CD4-positive, alpha-beta T cell treated with Interleukin-21 for 1 hour (primary cell): ENCODE measurements around the gene SSBP1.
"Not testable (repeated sequence)": the region's sequence is repeated elsewhere in the genome, so short reads cannot be mapped to it uniquely, and the experiment has no call there.

ENCODE experiments used
- DNase-seq: peaks from one replicate; pipeline ENCODE4 v3.0.0-alpha.2; 2020

The SSBP1 gene, protein sequence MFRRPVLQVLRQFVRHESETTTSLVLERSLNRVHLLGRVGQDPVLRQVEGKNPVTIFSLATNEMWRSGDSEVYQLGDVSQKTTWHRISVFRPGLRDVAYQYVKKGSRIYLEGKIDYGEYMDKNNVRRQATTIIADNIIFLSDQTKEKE

DNA sequence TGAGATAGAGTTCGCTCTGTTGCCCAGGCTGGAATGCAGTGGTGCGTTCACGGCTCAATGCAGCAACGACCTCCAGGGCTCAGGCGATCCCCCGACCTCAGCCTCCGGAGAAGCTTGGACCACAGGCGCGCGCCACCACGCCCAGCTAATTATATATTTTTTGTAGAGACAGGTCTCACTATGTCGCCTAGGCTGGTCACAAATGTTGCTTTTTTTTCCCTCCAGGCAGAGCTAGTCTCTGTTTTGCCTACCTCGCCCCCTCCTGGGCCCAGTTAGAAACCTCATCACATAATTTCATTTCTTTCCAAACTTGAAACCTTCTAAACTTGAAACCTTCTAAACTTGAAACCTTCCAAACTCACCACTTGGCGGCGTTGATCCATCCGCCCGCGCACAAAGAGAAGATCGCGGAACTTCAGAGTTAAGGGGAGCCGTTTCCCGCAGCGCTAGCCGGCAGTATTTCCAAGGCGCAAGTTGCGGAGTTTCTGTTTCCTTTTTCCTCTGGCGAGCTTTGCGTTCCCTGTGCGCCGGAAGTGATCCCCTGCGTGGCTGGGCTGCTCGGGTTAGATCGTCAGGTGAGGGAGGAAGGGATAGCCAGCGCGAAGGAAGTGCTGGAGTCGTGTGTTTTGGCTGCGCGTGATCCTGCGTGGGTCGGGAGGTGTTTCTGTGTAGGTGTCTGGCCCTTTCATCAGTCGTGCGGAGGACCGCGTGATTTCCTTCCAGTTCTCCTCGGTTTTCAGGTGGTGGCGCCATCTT, at the start of gene SSBP1:
SSBP1 (plus strand) TSS at position 523 of the 756 bp plus-strand sequence. CDS start 809 bp downstream, outside the sequence.
- DNase-seq, result peak; percentile 94

DNA sequence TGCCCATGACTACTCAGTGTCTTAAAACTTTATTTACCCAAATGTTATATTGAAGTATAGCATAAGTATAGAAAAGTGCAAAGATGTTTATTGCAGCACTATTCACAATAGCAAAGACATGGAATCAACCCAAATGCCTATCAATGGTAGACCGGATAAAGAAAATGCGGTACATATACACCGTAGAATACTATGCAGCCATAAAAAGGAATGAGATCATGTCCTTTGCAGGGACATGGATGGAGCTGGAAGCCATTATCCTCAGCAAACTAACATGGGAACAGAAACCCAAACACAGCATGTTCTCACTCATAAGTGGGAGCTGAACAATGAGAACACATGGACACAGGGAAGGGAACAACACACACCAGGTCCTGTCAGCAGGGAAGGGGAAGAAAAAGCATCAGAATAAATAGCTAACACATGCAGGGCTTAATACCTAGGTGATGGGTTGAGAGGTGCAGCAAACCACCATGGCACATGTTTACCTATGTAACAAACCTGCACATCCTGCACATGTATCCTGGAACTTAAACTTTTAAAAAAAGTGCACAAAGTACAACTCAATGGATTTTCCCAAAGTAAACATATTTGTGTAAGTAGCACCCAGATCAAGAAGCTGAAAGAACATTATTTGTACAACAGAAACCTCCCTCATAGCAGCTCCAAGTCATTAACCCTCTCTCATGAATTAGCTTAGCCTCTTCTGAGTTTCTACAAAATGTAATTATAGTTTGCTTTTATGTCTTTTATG, 48.9 kb upstream of the SSBP1 start:
- DNase-seq, result not testable (repeated sequence)

DNA sequence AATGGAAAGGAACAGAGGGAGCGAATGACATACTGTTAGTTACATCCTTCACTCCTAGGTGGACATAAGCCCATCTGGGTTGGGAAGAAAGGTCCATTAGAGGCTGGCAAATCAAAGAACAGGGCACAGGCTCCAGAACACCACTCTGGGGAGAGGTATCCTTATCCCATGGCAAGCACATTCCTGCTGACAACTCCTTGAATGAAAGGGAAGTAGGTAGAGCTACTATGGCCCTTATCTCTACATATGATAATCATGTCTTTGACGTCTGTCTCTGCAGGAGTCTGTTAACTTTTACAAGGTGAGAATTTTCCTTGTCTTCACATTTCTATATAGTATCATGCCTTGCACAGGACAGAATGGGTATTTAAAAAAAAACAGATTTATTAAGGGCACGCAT, 46.6 kb upstream of the SSBP1 start:
- no peak for DNase-seq

DNA sequence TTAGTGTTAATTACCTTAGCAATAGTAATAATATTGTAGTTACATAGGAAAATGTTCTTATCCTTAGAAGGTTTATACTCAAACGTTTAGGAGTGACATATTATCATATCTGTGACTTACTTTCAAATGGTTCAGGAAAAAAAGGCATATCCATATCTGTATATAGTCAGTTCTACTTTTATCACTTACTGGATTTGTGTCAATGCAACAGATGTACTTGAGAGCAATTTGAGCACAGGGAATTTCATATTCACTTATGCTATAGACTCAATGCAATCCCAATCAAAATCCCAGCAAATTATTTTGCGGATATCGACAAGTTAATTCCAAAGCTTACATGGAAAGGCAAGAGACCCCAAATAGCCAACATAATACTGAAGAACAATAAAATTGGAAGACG, 46.2 kb upstream of the SSBP1 start:
- DNase-seq, result no peak

DNA sequence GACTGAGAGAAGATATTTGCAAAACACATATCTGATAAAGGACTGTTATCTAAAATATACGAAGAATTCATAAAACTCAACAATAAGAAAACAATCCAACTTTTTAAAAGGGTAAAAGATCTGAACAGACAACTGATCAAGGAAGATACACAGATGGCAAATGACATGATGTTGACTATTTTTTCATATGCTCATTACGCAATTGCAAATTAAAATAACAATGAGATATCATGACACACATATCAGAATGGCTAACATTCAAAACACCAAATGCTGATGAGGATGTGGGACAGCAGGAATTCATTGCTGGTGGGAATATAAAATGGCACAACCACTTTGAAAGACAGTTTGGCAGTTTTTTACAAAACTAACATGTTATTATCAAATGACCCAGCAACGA, 45.1 kb upstream of the SSBP1 start:
- DNase-seq, result no peak

DNA sequence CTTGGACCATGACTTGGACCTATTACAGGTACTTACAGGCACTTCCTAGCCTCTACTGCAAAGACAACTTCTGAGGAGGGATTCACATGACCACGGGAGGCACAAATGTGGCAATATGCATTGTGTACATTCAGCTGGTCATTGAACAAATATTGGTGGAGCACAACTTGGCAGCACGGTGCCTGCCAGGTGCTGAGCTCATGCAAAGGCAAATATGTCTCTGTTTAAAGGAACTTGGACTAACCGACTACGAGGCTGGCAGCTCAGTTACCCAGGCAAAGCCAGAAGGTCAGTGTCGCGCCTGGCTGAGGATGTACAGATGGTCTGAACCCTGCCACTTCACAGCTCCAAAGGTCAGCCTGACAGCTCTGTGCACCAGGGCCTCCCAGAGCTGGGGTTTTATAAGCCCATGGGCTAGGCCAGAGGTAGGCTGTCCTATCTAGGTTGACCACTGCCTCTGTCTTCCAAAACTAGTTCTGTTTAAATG, 42.3 kb upstream of the SSBP1 start:
- no peak for DNase-seq

DNA sequence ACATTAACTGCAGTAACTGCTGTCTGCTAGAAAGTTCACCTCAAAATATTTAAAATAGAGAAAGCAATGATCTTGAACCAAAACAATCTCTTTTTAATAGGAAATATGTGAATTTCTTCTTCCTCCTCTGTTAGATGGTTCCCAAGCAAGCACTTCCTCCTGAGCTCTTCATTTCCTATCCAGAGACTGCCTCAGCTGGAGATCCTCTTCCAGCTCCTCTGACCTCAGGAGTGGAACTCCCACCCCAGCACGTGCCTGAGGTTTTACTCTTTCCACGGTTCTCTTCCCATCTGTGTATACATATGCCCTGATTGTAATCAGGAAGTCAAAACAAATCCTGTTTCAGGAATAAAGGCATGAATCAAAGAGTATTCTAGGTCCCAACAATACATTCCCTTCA, 41.8 kb upstream of the SSBP1 start:
- DNase-seq, result no peak

DNA sequence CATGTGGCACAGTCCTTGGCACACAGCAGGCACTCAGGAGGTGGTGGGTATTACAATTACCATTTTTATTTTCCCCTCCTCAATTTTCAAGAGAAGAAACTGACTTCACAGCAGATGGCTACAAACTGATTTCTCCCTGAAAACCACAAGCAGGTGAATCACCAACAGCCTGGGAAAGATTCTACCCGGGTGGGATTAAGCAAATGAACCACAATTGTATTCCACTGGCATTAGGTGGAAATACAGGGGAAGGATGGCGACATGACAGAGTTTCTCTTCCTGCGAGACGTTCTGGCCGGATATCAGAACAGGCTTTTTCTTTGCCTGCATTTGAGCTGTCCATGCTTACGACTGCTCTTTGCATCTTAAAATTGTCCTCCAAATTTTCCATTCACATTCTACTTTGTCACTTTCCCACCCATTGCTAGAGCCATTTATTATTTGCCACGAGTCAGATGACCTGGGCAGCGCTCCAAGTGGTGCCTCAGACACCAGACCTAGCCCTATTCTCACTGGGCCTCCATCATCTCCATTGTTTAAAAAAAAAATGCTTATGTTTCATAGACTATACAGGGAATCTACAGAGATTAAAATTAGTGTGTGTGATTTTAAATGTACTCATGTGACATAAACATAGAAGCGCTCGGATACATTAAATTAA, 40.8 kb upstream of the SSBP1 start:
- DNase-seq, result no peak

DNA sequence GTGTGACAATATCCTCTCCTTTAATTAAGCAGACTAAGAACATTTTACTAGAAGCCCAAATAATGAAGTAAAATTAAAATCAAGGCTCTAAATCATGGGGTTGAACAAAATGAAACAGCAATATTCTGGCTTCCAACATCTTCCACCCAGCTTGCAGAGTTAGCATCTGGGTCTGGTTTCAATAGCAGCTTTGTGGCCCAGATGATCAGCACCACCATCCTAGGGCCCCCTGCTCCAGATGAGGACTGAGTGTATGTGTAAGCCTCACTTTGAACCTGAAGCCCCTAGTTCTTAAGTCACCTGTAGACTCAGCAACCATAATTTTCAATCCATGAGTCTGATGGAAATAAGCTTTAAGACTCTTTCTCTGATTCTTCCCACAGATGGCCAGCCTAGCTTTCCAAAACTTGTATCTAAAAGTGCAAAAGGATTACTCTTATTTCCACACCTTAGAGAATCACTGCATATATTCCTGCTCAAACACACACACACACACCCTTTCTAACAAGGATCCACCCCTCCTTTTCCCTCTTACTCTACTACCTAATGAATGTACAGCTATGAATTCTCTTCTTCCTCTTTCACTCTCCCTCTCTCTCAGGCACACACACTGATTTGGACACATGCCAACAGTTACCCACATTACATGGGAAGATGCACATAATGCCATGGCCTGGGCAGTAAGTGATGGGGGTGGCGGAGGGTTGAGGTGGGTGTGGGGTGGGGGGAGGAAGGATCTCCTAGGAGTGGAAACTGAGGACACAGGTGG, 39.7 kb upstream of the SSBP1 start:
- DNase-seq, result peak; percentile 6

DNA sequence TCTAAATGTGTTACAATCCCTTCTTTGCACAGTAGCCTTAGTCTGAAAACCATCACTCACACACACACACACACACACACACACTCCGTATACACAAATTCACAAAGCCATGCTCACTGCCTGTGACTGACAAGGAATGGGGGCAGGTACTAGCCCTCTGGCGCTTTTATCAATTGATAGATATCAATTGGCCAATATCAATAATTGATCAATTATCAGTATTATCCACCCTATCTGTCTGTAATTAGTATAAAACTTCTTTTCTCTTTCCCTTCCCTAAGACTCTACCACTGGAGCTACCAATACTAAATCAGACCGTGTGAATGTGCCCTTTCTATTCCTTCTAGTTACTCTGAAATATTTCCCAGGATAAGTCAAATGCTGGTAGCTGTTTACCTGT, 38.3 kb upstream of the SSBP1 start:
- no peak for DNase-seq

DNA sequence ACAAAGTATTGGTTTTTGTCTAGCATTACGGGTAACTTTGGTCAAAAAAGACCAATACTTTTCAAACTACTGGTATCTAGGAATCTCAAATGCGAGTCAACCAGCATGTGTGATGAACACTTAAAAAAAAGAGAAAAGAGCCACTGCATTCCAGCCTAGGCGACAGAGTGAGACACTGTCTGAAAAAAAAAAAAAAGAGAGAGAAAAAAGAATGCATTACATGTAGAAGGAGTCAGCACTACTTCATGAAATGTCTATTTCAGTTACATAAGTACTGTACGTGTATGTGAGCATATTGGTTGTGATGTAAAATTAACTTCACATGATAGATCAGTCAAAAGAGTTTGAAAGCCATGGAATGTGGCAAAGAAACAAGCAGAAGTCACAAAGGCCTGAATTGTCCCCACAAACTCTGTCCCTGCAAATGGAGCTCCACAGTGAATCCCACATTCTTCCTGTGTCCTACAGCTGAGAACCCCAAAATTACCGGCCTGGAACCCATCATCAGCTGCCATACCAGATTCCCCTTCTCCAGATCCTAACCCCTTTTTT, 37.8 kb upstream of the SSBP1 start:
- no peak for DNase-seq

DNA sequence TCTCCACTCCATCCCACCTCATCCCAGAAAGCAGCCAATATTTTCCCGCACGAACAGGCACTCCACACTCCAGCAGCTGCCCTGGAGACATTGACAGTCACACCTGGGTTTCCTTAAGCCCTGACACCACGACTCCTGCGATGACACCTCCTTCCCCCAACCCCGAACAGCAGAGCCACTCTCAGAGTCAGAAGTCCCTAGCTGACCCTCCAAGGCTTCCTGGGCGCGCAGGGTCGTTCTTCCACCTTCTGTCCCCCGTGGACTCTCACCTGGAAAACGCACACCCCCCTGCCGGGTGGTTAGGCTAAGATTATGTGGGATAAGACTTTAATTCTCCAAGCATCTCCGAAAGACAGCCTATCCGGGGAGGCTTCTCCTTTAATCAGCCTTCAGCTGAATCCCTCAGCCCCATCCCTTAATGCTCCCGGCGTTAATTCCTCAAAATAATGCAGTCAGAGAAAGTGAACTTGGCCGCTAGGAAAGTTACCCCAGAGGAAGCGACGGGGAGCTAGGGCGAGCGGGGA, 37.2 kb upstream of the SSBP1 start:
- DNase-seq, result peak; percentile 4

DNA sequence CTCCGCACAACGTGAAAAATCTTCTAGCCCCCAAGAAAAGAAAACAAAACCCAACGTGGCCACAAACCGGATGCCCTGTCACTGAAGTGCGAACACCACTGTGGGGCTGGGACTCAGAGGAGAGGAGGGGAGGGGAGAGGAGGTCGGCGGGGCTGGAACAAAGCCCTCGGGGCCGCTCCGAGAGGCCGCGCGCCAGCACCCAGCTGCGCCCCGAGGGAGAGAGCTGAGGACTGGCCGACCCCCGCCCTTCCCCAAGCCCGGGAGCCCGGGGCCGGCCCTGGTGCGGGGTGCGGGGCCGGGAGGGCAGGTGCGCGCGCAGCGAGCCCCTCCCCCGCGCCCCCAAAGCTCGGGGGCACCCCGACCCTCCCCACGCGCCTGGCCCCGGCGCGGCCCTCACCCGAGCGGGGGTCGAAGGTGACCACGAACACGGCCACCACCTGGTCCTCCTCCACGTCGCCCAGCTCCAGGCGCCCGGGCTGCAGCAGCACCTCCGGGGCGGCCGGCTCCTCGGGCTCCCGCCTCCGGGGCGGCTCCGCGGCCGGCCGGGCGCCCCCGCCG, 36.6 kb upstream of the SSBP1 start:
- peak; percentile 79 for DNase-seq

DNA sequence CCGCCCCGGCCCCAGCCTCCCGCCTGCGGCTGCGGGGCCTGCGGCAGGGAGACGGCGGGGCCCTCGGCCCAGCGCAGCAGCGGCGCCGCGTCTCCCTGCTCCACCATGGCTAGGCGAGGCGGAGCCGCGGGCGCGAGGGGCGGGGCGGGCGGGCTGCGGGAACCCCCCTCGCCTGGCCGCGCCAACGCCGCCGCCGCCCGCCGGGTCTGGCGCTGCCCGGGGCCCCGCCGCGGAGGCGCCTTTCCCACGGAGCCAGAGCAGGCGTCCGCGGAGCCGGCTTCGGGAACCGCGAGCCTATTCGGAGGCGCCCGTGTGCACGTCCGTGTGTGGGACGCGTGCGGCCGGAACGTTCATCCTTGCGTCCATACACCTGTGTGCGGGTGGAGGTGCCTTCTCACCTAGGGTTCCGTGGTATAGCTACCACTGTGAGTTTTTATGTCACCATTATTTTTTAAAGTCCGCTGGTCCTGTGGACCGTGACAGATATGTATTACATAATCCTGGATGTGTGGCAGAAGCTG, 36.1 kb upstream of the SSBP1 start, which contains the start of gene DENND11:
DENND11 (minus strand) TSS at position 120 of the 521 bp plus-strand sequence; CDS start at position 107, 13 bp downstream.
- peak; percentile 56 for DNase-seq

DNA sequence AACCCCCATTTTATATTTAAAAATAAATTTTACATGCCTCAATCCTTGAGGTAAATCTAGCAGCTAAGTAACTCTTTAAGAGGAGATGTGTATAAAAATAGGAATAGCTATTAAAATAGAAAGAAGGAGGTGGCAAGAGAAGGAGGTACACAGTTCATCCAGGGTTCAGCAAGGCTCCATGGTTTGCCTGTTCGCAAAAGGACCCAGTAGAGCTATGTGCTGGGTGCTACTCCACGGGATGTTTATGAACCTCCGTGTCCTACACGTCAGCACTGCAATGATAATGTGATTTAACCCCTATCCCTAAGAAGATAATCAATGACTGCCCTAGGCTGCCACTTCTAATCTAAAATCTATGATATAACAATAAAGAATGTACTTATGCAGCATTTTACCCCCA, 35.3 kb upstream of the SSBP1 start:
- DNase-seq, result no peak

DNA sequence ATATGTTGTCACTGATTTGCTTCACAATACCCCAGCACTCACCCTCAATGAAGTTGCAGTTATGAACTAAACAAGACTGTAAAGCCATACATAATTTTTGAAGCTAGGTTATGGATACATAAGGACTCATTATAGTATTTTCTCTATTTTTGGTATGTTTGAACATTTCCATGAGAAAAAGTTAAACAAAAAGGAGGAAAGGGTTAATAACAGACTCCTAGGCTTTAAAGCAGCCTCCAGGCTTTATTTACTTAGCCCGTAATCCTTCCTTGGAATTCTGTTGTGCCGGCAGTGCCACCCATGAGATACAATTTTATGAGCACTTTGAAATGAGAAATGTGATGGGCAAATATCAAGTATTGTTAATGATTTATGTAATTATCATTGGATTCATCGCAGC, 34.0 kb upstream of the SSBP1 start:
- DNase-seq, result no peak

DNA sequence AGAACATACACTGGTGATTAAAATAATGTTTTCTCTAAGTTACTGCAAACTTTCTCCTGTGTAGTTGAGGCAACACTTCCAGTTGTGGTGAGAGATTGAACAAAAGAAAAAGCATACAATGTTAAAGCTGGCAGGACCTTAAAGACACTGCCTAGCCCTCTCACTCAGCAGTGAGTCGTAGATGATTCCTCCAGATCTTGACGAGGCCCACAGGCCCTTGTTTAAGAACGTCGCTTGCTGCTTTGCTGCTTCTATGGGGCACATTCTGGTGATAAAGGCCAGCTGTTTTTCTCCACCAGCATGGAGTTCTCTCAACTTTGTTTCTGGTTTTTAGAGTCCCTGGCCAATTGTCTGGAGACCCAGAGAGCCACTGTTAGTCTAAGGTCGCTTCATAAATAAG, 33.4 kb upstream of the SSBP1 start:
- DNase-seq, result no peak

DNA sequence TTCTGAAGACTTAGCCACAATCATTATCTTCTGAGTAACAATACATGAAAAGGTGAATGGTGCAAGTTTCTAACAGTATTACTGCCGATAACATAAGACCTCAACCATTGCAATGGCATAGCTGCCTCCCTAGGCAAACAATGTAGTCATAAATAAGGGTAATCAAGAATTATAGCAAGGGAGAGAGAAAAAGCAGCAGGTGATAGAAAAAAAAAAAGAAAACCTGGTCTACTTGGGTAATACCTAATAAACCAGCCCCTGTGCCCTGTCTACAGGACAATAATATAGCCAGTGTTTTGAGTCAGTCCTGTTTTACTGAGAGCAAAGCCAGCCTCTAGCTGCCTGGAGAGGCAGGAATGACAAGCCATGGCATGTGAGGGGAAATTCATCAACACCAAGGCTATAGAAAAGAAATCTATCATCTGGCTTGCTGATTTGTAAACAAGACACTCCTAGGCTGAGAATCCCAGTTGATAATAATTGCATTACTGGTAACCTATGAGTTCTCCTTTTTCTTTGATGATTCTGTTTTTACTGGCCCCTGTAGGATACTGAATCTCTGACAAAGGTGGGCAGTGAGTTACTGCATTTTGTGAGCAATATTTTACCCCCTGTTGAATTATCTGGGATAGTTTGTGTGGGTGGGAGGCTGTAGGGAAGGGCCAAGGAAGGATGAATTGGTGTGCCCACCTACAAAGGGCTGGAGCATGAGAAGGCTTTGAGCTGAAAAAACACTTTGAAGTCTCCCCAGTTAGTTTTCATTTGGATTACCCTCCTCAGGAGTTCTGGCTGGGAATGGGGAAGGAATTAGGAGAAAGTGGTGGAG, 31.7 kb upstream of the SSBP1 start:
- DNase-seq, result no peak

DNA sequence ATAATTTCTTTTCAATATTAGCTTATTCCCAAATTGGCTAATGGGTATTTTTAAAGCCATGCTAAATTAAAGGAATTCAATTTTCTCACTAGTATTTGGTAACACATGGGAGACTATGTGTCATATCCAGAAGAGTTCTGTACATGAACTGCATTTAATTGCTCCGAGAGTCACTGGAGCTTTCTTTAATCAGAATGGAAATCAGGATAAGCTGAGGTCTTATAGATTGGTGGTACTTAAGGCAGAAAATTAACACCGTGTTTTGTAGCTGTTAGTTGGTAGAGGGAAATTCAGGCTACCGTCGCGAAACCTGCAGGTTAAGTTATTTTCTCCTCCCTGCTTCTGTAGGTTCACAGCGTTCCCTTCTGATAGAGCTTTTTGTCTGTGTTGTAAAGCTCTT, 29.8 kb upstream of the SSBP1 start, which contains the start of gene WEE2:
WEE2 (plus strand) TSS at position 3 of the 400 bp plus-strand sequence. CDS start 406 bp downstream, outside the sequence.
- DNase-seq, result no peak

DNA sequence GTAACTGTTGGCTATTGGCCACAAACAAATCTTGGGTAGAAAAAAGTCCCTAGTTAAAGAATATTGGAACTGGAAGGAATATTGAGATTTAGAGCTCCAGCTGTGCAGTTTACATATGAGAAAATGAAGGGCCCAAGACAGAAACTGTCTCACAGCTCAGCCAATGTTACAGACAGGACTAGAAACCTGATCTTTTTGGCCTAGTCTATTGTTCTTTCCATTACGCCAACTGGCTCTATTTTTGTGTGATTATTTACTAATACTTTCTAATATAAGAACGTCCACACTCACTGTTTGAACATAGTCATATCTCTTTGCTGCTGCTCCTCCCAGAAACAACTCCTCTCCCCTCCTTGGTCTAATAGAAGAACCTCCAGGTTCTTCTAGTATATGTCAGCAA, 28.8 kb upstream of the SSBP1 start:
- no peak for DNase-seq
